ENCODE results near the gene THRA.
A peak's percentile ranks its signal among the peaks of the same experiment; 100 is the strongest.

The THRA gene

GRCh38 chr17:40026816-40027613 is 35.8 kb upstream of the THRA start:
- peak; percentile 49 to 55 for DNase-seq (ENCODE audit: low read depth in 2 of 2, low spot score in 1 of 2)

- DNase-seq (ENCODE audit: low read depth in 2 of 2, low spot score in 1 of 2): no peak
Observed at GRCh38 chr17:40027614-40028012, 35.2 kb upstream of the THRA start.

GRCh38 chr17:40028595-40028994 is 34.2 kb upstream of the THRA start:
- DNase-seq (ENCODE audit: low read depth in 2 of 2, low spot score in 1 of 2): no peak

GRCh38 chr17:40031706-40032105 is 31.1 kb upstream of the THRA start:
- no peak for DNase-seq (ENCODE audit: low read depth in 2 of 2, low spot score in 1 of 2)

GRCh38 chr17:40032322-40033320 is 30.1 kb upstream of the THRA start:
- DNase-seq (ENCODE audit: low read depth in 2 of 2, low spot score in 1 of 2): no peak

GRCh38 chr17:40033339-40033738 is 29.4 kb upstream of the THRA start:
- no peak for DNase-seq (ENCODE audit: low read depth in 2 of 2, low spot score in 1 of 2)

- DNase-seq (ENCODE audit: low read depth in 2 of 2, low spot score in 1 of 2): no peak
Observed at GRCh38 chr17:40034426-40035161, 28.2 kb upstream of the THRA start.

GRCh38 chr17:40035162-40035559 is 27.6 kb upstream of the THRA start:
- DNase-seq (ENCODE audit: low read depth in 2 of 2, low spot score in 1 of 2): no peak

GRCh38 chr17:40038882-40039513 is 23.8 kb upstream of the THRA start:
- DNase-seq (ENCODE audit: low read depth in 2 of 2, low spot score in 1 of 2): no peak

- DNase-seq (ENCODE audit: low read depth in 2 of 2, low spot score in 1 of 2): no peak
Observed at GRCh38 chr17:40041196-40041595, 21.6 kb upstream of the THRA start.

GRCh38 chr17:40056379-40057015 is 6.3 kb upstream of the THRA start:
- DNase-seq (ENCODE audit: low read depth in 2 of 2, low spot score in 1 of 2): no peak

GRCh38 chr17:40058186-40058784 is 4.5 kb upstream of the THRA start:
- no peak for DNase-seq (ENCODE audit: low read depth in 2 of 2, low spot score in 1 of 2)

GRCh38 chr17:40058865-40059264 is 3.9 kb upstream of the THRA start:
- DNase-seq (ENCODE audit: low read depth in 2 of 2, low spot score in 1 of 2): no peak

- no peak for DNase-seq (ENCODE audit: low read depth in 2 of 2, low spot score in 1 of 2)
Observed at GRCh38 chr17:40059729-40060475, 2.9 kb upstream of the THRA start.

GRCh38 chr17:40060887-40061608 is 1.7 kb upstream of the THRA start:
- DNase-seq (ENCODE audit: low read depth in 2 of 2, low spot score in 1 of 2): no peak

- no peak for DNase-seq (ENCODE audit: low read depth in 2 of 2, low spot score in 1 of 2)
Observed at GRCh38 chr17:40061609-40062038, 1.1 kb upstream of the THRA start.

- no peak for DNase-seq (ENCODE audit: low read depth in 2 of 2, low spot score in 1 of 2)
Observed at GRCh38 chr17:40063187-40063771, 514 bp downstream of the THRA start.

- DNase-seq (ENCODE audit: low read depth in 2 of 2, low spot score in 1 of 2): no peak
Observed at GRCh38 chr17:40063901-40064531, 1.3 kb downstream of the THRA start.
